Hematopoietic multipotent progenitor cell treated with erythropoietin and hydrocortisone succinate and interleukin-3 and kit ligand, for 6 days (in vitro differentiated cells): ENCODE results near the gene PLEKHA5.
"Not testable (repeated sequence)": the region's sequence is repeated elsewhere in the genome, so short reads cannot be mapped to it uniquely, and the experiment has no call there.

Experiments
- DNase-seq: peaks from one replicate; pipeline ENCODE4 v3.0.0-alpha.2; 2015

Gene PLEKHA5

DNA sequence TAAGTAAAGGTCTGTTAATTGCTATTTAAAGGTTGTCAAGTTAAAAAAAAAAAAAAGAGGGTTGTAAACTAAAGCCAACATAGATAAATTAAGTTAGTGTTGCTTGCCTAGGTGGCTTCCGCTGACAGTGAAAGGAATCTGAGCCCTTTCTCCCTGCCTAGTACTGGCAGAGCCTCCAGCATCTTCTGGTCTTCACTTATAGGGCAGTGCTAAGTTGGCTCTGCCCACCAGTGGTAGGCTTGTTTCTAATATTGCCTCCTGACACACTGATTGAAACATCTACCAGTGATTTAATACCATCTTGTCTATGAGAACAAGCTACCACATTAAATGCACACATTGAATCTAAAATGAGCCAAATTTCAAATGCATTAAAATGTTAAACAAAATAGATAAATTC lies 39.7 kb downstream of the PLEKHA5 start:
- no peak for DNase-seq

DNA sequence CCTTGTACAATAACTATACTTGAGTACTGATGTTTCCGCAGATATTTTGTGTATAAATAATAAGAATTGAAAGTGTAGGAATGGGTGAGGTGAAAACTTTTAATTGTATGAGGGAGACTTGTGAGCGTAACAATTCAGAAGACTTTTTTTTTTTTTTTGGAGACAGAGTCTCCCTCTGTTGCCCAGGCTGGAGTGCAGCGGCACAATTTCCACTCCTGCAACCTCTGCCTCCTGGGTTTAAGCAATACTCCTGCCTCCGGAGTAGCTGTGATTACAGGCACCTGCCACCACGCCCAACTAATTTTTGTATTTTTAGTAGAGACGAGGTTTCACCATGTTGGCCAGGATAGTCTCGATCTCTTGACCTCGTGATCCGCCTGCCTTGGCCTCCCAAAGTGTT lies 40.8 kb downstream of the PLEKHA5 start:
- not testable (repeated sequence) for DNase-seq

GRCh38 chr12:19171731-19172130 lies 42.2 kb downstream of the PLEKHA5 start:
- no peak for DNase-seq

GRCh38 chr12:19177754-19178153 lies 48.2 kb downstream of the PLEKHA5 start:
- no peak for DNase-seq

GRCh38 chr12:19179986-19180385 lies 50.5 kb downstream of the PLEKHA5 start:
- DNase-seq = no peak

- DNase-seq = peak; percentile 28
Measured at GRCh38 chr12:19181666-19182426, 52.3 kb downstream of the PLEKHA5 start.

- DNase-seq = peak; percentile 12
Measured at GRCh38 chr12:19183121-19183838, 53.7 kb downstream of the PLEKHA5 start.

GRCh38 chr12:19185262-19185929 lies 55.9 kb downstream of the PLEKHA5 start:
- DNase-seq = no peak

- DNase-seq = peak; percentile 81
Measured at GRCh38 chr12:19186722-19187661, 57.5 kb downstream of the PLEKHA5 start.

- no peak for DNase-seq
Measured at GRCh38 chr12:19189522-19189921, 60.0 kb downstream of the PLEKHA5 start.

- DNase-seq = peak; percentile 42
Measured at GRCh38 chr12:19190292-19191031, 60.9 kb downstream of the PLEKHA5 start.

DNA sequence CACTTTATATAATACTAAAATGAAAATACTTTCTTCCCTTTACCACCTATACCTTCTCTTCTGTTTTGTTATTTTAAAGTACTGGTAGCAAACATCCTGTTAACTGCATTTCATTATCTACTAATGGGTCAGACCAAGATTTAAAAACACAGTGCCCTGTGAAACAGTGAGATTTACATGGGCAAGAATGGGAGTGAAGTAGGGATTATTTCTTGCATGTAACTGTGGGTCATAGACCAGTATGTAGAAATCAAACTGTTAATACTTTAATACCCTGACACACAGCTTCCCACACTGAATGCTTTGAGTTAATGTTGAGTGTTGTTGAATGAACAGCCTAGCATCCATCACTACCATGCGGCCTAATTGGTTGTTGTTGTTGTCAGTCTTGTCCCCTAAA lies 61.6 kb downstream of the PLEKHA5 start:
- no peak for DNase-seq

- no peak for DNase-seq
Measured at GRCh38 chr12:19191563-19191962, 62.0 kb downstream of the PLEKHA5 start.

DNA sequence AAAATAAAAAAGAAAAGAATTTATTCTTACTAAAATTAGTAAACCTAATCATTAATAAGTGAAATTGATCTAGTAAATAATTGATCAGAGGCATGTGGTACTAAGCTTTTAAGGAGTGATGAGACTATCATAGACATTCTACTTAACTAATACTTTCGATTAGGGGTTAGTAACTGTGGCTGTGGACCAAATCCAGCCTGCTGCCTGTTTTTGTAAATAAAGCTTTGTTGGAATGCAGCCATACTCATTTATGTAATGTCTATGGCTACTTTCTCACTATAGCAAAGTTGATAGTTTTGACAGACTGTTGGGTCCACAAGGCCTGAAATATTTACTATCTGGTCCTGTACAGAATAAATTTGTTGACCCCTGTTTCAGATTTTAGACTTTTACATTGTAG lies 63.2 kb downstream of the PLEKHA5 start:
- DNase-seq = no peak

DNA sequence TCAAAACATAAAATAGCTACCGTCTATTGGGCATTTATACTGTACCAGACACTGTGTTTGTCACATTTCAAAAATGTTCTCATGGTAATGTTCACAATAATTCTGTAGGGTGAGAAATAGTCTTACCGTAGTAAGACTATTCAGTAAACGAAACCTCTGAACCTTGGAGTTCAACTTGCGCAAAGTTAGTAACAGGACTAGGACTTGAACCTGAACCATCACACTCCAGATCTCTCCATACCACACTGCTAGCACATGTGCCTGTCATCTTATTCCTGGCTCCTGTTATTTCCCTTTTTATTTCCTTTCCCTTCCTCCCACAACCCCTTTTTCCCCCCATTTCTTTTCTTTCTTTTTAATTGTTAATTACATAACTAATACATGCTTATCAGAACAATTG lies 65.4 kb downstream of the PLEKHA5 start:
- no peak for DNase-seq

DNA sequence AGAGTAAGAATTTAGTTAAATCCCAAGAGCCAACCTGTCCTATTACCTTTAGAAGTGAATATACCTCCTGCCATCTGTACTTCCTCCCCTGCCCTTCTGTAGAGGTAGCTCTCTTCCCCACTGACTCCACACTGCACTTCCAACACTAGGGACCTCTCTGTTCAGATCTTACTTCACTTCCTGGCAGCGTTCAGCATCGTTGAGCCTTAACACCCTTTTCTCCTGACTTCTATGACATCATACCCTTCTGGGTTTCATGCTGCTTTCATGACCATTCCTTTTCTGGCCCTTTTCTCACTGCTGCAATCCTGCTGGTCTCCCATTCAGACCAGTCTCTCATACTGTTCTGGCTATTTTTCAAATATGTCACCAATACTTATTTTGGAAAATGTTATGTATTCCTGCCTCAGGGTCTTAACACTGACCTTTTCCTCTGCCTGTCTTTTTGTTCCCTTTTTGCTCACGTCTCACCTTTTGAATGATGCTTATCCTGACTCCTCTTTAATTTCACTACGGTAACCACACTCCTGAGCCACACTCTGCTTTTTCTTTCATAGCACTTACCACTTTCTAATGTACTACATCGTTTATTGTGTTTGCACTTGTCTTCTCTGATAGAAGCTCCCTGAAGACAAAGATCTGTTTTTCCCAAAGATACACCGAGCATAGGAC lies 67.6 kb downstream of the PLEKHA5 start:
- no peak for DNase-seq

DNA sequence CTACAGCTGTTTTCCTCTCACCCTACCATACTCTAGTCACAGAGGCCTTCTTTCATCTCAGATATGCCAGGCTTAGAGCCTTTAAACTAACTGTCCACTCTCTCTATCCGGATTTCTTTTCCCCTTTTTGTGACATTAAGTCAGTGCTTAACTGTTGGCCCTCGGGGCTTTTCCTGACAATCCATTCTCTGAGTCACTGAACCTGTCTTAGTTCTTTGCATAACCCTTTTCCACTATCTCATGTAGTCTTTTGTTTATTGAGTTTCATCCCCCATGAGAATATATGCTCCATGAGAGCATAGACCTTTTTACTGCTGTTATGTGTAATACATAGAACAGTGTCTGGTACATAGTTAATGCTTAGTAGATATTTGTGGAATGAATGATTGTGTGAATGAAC lies 68.7 kb downstream of the PLEKHA5 start:
- DNase-seq = no peak

DNA sequence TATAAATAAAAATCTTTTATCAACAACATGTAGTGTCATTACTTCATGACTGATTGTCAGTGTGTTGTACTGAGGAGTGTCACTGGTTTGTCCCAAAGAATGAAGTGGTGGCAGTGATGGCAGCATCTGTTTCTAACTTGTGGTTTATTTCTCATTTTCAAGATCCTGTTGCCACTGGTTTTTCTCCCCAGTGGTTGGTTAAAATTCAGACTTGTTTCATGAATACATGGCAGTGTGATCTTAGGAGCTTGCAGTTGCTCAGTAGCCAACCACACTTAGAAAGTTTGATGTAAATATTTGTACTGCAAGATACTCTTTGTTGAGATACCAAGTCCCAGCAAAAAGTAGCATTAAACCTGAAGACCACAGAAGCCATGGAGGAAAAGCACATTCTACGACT lies 69.8 kb downstream of the PLEKHA5 start:
- DNase-seq = no peak

DNA sequence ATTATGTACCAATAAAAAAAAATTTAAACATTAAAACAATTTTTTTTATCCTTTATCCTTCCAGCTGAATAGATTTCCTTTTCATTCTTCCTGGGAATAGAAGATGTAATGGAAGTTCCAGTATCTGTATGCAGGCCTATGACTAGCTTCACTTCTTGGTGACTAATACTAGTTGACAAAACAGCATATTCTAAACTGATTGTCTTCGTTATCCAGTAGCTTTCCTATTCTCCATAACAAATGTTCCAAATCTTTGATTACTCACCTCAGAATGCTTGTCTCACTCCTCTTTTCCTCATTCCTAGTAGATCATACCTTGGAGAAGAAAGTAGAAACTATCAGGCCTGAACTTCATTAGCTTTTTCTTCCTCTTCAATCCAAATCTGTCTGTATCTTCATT lies 70.7 kb downstream of the PLEKHA5 start:
- no peak for DNase-seq

DNA sequence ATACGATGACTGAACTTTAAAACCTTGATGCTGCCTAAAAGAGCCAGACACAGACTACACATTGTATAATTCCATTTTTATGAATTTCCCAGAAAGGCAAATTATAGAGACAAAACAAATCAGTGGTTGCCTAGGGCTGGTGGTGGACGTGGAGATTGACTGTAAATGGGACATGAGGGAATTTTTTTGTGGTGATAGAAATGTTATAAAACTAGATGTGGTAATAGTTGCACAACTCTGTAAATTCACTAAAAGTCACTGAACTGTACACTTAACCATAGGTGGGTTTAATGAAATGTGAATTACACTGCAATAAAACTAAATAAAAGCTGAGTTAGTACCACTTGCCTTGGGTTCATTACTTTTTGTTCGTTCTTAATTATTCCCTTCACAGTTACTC lies 72.1 kb downstream of the PLEKHA5 start:
- no peak for DNase-seq

- DNase-seq = no peak
Measured at GRCh38 chr12:19203013-19203412, 73.5 kb downstream of the PLEKHA5 start.
